ENCODE results near the gene GPR107.

GPR107 gene

GRCh38 chr9:130049431-130050210, 4.1 kb upstream of the GPR107 start:
- TF ChIP-seq CTCF (IDR thresholded peaks at IDR 0.05; ENCODE audit: insufficient read depth, low read depth, low read length, missing control alignments): no peak
- H3K4me3 ChIP-seq (ENCODE audit: low read length): no peak overlapping the region
- DNase-seq (ENCODE audit: low read depth): no peak

- DNase-seq (ENCODE audit: low read depth): no peak
- no peak overlapping the region for H3K4me3 ChIP-seq (ENCODE audit: low read length)
- TF ChIP-seq CTCF (IDR thresholded peaks at IDR 0.05; ENCODE audit: insufficient read depth, low read depth, low read length, missing control alignments): no peak
Observed at GRCh38 chr9:130050462-130050861, 3.2 kb upstream of the GPR107 start.

GRCh38 chr9:130051855-130052254, 1.9 kb upstream of the GPR107 start:
- H3K4me3 ChIP-seq (ENCODE audit: low read length): no peak overlapping the region
- peak; percentile 93 for DNase-seq (ENCODE audit: low read depth)
- TF ChIP-seq CTCF (IDR thresholded peaks at IDR 0.05; ENCODE audit: insufficient read depth, low read depth, low read length, missing control alignments): peak; percentile 20

GRCh38 chr9:130053109-130053503, 600 bp upstream of the GPR107 start:
- no peak for TF ChIP-seq CTCF (IDR thresholded peaks at IDR 0.05; ENCODE audit: insufficient read depth, low read depth, low read length, missing control alignments)
- no peak for DNase-seq (ENCODE audit: low read depth)
- H3K4me3 ChIP-seq (ENCODE audit: low read length): peak overlapping the region; percentile 80

- peak overlapping the region; percentile 80 for H3K4me3 ChIP-seq (ENCODE audit: low read length)
- TF ChIP-seq CTCF (IDR thresholded peaks at IDR 0.05; ENCODE audit: insufficient read depth, low read depth, low read length, missing control alignments): no peak
- no peak for DNase-seq (ENCODE audit: low read depth)
Observed at GRCh38 chr9:130054325-130054786, 650 bp downstream of the GPR107 start.

GRCh38 chr9:130054820-130055219, 1.1 kb downstream of the GPR107 start:
- no peak for DNase-seq (ENCODE audit: low read depth)
- peak overlapping the region; percentile 80 for H3K4me3 ChIP-seq (ENCODE audit: low read length)
- TF ChIP-seq CTCF (IDR thresholded peaks at IDR 0.05; ENCODE audit: insufficient read depth, low read depth, low read length, missing control alignments): no peak

- peak; percentile 39 for TF ChIP-seq CTCF (IDR thresholded peaks at IDR 0.05; ENCODE audit: insufficient read depth, low read depth, low read length, missing control alignments)
- DNase-seq (ENCODE audit: low read depth): no peak
- no peak overlapping the region for H3K4me3 ChIP-seq (ENCODE audit: low read length)
Observed at GRCh38 chr9:130058154-130058553, 4.4 kb downstream of the GPR107 start.
